Natural killer cell (primary cell): Measurements from ENCODE around the gene DGCR8. TPM values are rescaled to one million over a fixed set of nuclear protein-coding genes. Genes with fewer than 3 reads are reported as not detected.

Experiments used
- ATAC-seq, 3 donors: fragments of 150-1000 bp in 2 of 3; fragments of 200-7000 bp in 1 of 3; cut with Tn5 transposase; 1 replicate in 1 of 3; 2 replicates in 2 of 3; pipeline ENCODE4 v1.10.0; 2021; ENCODE audit warnings: mild to moderate bottlenecking in 2 of 3, moderate library complexity in 2 of 3
- DNase-seq, 2 donors: peaks; one replicate each; pipeline versions ENCODE4 v3.0.0 to v3.0.0-alpha.2; 2013 to 2021; ENCODE audit warnings: mixed read lengths in 1 of 2
- H3K27ac ChIP-seq: one replicate; pipeline ENCODE4 v1.5.1; 2013; ENCODE audit warnings: mild to moderate bottlenecking, low read length
- H3K27me3 ChIP-seq: one replicate; pipeline ENCODE4 v1.6.1; 2013; ENCODE audit warnings: low read length; ENCODE audit not compliant: control insufficient read depth, insufficient read depth
- H3K36me3 ChIP-seq: one replicate; pipeline ENCODE4 v1.6.1; 2013; ENCODE audit warnings: low read length; ENCODE audit not compliant: control insufficient read depth, insufficient read depth
- H3K4me1 ChIP-seq: one replicate; pipeline ENCODE4 v1.6.1; 2013; ENCODE audit warnings: low read length; ENCODE audit not compliant: control insufficient read depth, insufficient read depth
- H3K4me3 ChIP-seq: one replicate; pipeline ENCODE4 v1.5.1; 2013; ENCODE audit warnings: low read length
- H3K9me3 ChIP-seq: one replicate; pipeline ENCODE4 v1.6.1; 2013; ENCODE audit warnings: low read length; ENCODE audit not compliant: control insufficient read depth, insufficient read depth
- H3K27ac Mint-ChIP-seq, 2 donors: one replicate each; pipeline ENCODE4 v1.8.0; 2022; ENCODE audit warnings: mild to moderate bottlenecking in 2 of 2, mixed read lengths in 2 of 2, moderate library complexity in 1 of 2
- H3K27me3 Mint-ChIP-seq, 2 donors: one replicate each; pipeline ENCODE4 v1.8.0; 2022; ENCODE audit warnings: low read depth in 2 of 2, mixed read lengths in 2 of 2
- H3K36me3 Mint-ChIP-seq: one replicate; pipeline ENCODE4 v1.8.0; 2022; ENCODE audit warnings: mixed read lengths
- H3K4me1 Mint-ChIP-seq, 2 donors: one replicate each; pipeline ENCODE4 v1.8.0; 2022; ENCODE audit warnings: mixed read lengths in 2 of 2
- H3K4me3 Mint-ChIP-seq: one replicate; pipeline ENCODE4 v1.8.0; 2022; ENCODE audit warnings: mild to moderate bottlenecking, moderate library complexity, mixed read lengths
- H3K9me3 Mint-ChIP-seq, 2 donors: one replicate each; pipeline ENCODE4 v1.8.0; 2022; ENCODE audit warnings: mixed read lengths in 2 of 2
- CTCF ChIP-seq: fragments of 200-600 bp; IDR thresholded peaks from one replicate; pipeline ENCODE4 v1.8.0; 2022; ENCODE audit warnings: antibody characterized with exemption
- WGBS: methylation state at CpG from one replicate; pipeline ENCODE4 v1.1.7; 2013; ENCODE audit warnings: missing lambda C conversion rate; ENCODE audit not compliant: insufficient coverage; 5-methylcytosine and 5-hydroxymethylcytosine counted together
- intact Hi-C: fragments of 100-400 bp; cut with micrococcal nuclease; formaldehyde crosslinking; loops from one replicate; pipeline ENCODE4 v1.14.2; 2022
- total RNA-seq, 4 donors: library from RNA; stranded (reverse); fragments of 120-200 nt in 1 of 4; gene quantifications; one replicate each; pipeline versions ENCODE4 v1.2.3 to v1.2.4, GENCODE V29; 2013 to 2022

Gene DGCR8
- total RNA-seq, 3 donors from 2014 or later (not counting 1 experiment from before 2014, with no cell fraction given), result 45.3 to 64.7 (median 64.0) TPM

DNA sequence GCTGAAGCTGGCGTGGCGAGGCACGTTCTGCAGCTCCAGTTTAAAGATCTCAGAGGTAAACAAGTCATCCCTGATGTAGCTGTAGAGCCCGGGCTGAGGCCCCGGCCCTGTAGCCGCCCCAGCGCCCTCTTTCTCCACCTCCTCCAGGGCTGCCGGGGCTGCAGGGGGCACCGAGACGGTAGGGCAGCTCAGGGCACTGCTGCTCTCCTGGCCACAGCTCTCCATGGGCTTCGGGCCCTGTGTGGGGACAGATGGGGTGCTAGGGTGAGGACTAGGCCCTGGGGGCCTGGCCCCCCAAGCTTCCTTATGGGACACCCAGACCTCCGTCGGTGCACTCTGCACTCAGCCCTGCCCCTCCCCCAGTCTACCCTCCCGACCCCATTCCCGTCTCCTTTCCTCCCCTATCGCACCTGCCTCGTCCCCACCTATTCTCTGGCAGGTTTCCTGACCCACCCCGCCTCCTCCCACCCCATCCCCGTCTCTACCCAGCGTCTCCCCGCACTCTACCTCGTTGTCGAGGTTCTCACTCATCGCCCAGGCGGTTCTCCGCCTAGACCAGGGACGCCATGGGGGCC lies 36.4 kb downstream of the DGCR8 start:
- peak overlapping the region; percentile 84 to 93 for H3K27ac Mint-ChIP-seq
- Histone ChIP-seq H3K4me1 (peaks cover 71% of the 10 kb centered on the region), H3K36me3 (peaks cover 56% of the 10 kb centered on the region), H3K9me3 (no peaks in the 10 kb centered on the region), H3K27ac (peak overlapping the region; percentile 79), H3K4me3 (peak overlapping the region; percentile 75), H3K27me3 (no peaks in the 10 kb centered on the region)
- no peak for DNase-seq
- H3K4me1 Mint-ChIP-seq, result peaks cover 27 to 43% of the 10 kb centered on the region in 2 donors
- 10% methylated on average over 27 of the region's 27 CpGs for WGBS
- intact Hi-C loops, result loop anchor here (2.0 kb wide), 1 partner anchor 14 kb away; the partner anchor contains the start of gene ZDHHC8
- TF ChIP-seq CTCF, result no peak
- H3K27me3 Mint-ChIP-seq, result no peaks in the 10 kb centered on the region
- H3K4me3 Mint-ChIP-seq, result peak overlapping the region; percentile 92
- no peak for ATAC-seq
- no peaks in the 10 kb centered on the region for H3K36me3 Mint-ChIP-seq
- H3K9me3 Mint-ChIP-seq, result no peaks in the 10 kb centered on the region

- peak; percentile 82 to 92 (median 83) for ATAC-seq
- H3K4me1 Mint-ChIP-seq, result peaks cover 23 to 45% of the 10 kb centered on the region in 2 donors
Observed at GRCh38 chr22:20116951-20117632, 37.1 kb downstream of the DGCR8 start, which contains the start of gene TRMT2A. TRMT2A (minus strand) TSS chr22:20117226; CDS start chr22:20116906, 320 bp downstream.

DNA sequence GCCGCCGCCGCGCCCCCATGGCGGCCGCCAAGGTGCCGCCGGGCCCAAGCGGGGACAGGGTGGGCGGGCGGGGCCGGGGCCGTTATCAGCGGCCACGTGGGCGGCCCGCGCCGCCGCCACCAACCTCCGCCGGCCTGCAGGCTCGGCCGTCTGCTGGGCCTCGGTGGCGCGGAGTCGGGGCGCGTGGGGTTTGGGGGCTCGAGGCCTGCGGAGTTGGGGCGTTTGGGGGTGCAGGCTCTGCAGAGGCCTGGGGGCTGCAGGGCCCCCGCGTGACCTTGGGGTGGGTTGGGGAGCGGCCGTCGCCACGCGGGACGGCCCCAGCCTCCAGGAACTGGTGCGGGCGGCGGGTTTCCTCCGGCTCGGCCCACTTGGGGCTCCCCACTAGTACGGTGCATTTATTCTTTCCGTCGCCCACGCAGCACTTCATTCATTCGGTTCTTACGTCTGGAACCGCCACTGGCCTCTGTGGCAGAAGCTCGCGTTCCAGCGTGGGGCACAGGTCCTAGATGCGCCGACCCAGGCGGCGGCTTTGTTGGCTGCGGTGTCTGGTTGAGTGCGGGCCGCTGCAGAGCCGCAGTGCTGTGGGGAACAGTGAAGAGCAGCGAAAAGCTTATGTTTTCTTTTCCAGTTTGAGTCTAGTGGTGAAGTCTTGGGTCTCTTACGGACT lies 37.7 kb downstream of the DGCR8 start:
- H3K36me3 Mint-ChIP-seq, result no peaks in the 10 kb centered on the region
- no peaks in the 10 kb centered on the region for H3K9me3 Mint-ChIP-seq
- H3K4me1 Mint-ChIP-seq, result peaks cover 26 to 50% of the 10 kb centered on the region in 2 donors

More at GRCh38 chr22:20116951-20117632, 37.1 kb downstream of the DGCR8 start, which contains the start of gene TRMT2A:
- H3K36me3 Mint-ChIP-seq, result no peaks in the 10 kb centered on the region
- WGBS, result under 1% methylated on average over 88 of the region's 88 CpGs
- no peaks in the 10 kb centered on the region for H3K27me3 ChIP-seq
- peak; percentile 97 to 99 for DNase-seq
- peak within 1 kb of the TSS; percentile 92 for H3K4me3 Mint-ChIP-seq
- intact Hi-C loops, result loop anchor here (2.0 kb wide), 1 partner anchor 14 kb away; the partner anchor contains the start of gene ZDHHC8
- peak within 1 kb of the TSS; percentile 75 for H3K4me3 ChIP-seq
- no peaks in the 10 kb centered on the region for H3K27me3 Mint-ChIP-seq
- peak within 1 kb of the TSS; percentile 79 for H3K27ac ChIP-seq
- peaks cover 52% of the 10 kb centered on the region for H3K36me3 ChIP-seq
- peaks cover 70% of the 10 kb centered on the region for H3K4me1 ChIP-seq
- H3K27ac Mint-ChIP-seq, result peak within 1 kb of the TSS; percentile 84 to 93
- no peaks in the 10 kb centered on the region for H3K9me3 Mint-ChIP-seq
- H3K9me3 ChIP-seq, result no peaks in the 10 kb centered on the region
- no peak for TF ChIP-seq CTCF

More for the DNA sequence above, 37.7 kb downstream of the DGCR8 start:
- Histone ChIP-seq H3K4me1 (peaks cover 70% of the 10 kb centered on the region), H3K27ac (peak overlapping the region; percentile 1), H3K27me3 (no peaks in the 10 kb centered on the region), H3K36me3 (peaks cover 45% of the 10 kb centered on the region), H3K9me3 (no peaks in the 10 kb centered on the region), H3K4me3 (peak overlapping the region; percentile 31)
- peak overlapping the region; percentile 85 for H3K4me3 Mint-ChIP-seq
- intact Hi-C loops, result loop anchor here (2.0 kb wide), 1 partner anchor 13 kb away; the partner anchor contains the start of gene ZDHHC8
- H3K27me3 Mint-ChIP-seq, result no peaks in the 10 kb centered on the region
- H3K27ac Mint-ChIP-seq, result peak overlapping the region; percentile 84 to 93
- peak; percentile 40 to 71 for DNase-seq
- peak; percentile 17 to 35 (median 23) for ATAC-seq
- under 1% methylated on average over 66 of the region's 66 CpGs for WGBS
- no peak for TF ChIP-seq CTCF
